CD4-positive, alpha-beta T cell treated with Interleukin-4 for 1 hour (primary cell): Measurements from ENCODE around the gene JAKMIP2.
"Not testable (repeated sequence)": the region's sequence is repeated elsewhere in the genome, so short reads cannot be mapped to it uniquely, and the experiment has no call there.

Source experiments
- DNase-seq, 2 donors: peaks; one replicate each; pipeline ENCODE4 v3.0.0-alpha.2; 2020 to 2022

Gene JAKMIP2

DNA sequence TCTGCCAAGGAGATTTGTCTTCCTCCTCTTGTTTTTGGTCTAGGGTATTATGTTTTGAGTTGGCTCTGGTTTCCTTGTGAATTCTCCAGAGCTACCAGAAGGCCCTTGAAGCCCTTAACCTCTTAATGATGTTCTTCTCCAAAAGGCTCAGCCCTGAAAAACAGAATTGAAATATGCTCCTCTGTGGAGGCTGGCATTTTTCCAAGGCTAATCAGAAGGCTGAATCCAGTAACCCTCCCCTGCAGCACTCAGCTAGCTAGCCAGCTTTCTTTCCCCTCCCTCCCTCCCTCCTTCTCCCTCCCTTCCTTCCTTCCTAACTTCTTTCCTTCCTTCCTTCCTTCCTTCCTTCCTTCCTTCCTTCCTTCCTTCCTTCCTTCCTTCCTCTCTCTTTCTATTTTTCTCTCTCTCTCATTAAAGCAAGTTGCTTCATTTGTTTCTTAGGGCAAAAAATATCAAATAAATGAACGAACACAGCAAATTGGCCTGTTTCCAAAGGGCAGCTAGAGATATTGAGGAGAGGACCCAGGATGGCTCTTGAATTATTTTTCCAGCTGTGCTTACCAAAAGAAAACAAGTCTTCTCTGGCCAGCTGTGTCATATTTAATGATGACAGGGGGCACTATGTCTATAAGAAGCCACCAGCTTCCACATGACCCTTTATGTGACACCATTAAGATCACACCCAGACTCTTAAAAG is 38.7 kb downstream of the JAKMIP2 start:
- no peak for DNase-seq

DNA sequence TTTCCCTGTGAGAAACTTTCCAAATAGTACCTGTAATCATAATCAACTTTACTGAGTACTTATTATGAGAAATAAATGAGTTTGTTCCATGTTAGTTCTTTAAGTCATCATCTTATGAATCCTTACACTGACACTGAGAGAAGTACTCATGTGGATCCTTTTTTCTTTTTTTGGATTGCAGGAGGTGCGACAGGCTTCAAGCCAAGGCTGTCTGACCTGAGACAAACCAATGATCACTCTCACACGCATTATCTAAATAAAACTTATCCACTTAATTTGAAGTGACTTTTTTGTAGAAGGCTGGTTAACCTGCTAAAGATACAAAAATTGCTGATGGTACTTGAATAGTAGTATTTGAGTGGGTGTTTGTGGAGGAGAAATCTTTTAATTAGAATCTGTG is 39.5 kb downstream of the JAKMIP2 start:
- no peak for DNase-seq

DNA sequence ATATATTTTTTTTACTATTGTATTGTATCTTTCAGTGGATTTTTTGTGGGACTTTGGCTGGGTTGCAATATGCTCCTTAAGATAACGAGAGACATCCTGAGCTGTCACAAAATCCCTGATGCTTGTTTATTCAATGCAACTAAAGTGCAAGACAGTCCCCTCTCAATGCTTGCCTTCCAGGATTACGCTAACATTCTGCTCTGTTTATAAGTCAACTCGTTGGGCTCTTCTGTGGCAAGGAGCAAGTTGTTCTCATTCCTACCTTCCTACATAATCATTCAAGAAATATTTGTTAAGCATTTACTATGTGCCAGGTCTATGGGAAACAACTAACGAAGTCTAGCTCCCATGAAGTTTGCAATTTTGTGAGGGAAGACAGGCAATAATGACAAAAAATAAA is 40.4 kb downstream of the JAKMIP2 start:
- DNase-seq, result no peak

DNA sequence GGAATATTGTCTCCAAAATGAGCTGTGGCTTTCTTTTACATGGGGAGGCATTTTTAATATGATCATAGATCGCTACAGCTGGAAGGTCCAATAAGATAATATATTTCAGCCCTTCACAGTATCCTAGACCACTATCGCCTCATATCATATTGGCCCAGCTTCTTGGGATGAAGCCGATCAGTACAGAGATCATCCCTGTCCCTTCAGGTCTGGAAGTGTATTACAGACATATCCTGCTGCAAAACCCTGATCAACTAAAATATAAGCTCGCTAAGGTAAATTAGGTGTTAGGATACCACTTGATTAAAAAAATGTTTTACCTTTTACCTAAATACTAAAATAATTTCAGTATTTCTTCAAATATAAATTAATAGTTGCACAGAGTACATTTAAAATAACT is 41.7 kb downstream of the JAKMIP2 start:
- no peak for DNase-seq

DNA sequence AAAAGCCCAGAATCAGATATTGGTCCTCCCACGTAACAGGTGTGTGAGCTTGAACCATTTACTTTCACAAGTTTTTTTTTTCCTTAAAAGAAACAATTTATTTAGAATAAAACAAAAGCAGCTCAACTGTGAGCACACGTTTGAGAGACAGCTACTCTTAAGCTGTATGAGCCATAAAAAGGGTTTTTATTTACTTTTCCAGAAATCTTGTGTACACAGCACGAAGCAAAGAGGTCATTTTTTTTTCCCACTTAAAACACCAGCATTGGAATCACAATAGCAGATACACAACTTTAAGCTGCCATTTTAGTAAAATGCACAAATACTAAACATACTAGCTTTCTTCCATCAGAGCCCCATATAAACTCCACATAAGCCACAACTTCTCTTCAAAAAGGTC is 44.6 kb downstream of the JAKMIP2 start:
- DNase-seq, result no peak

DNA sequence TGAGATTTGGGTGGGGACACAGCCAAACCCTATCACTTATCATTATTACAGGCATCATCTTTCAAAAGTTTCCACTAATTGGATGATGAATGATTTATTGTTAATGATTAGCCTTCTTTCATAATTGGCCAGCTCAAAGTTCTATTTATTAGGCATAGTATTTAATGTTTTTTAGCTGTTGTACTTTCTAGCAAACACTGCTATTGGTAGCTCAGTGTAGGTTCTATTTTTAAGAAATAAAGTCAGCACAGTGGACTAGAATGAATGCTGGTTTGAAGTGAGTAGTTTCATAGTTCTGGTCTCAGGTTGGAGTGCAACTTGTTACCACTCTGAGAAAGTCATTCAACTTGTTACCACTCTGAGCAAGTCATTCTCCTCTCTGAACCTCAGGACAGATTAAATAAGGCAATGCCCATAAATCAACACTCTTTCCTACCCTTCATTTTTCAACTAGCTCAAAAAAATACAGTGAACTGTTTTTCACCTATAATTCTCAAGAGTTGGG is 46.9 kb downstream of the JAKMIP2 start:
- no peak for DNase-seq

DNA sequence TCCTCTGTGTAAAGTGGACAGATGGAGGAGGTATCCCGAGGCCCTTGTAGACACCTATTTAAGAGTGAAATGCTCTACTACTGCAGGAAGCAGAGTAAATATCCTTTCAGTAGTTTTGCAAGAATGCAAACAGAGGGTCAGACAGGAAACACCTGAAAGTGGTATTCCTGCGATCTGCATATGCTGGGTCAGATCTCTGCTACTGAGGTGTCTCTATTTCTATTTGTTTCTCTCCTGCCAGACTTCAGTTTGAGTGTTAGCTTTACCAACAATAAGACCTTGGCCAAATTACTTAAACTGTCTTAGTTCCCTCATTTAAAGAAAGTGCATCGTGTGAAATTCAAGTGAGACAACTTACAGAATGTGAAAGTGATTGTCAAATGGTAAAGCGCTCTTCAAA is 47.6 kb downstream of the JAKMIP2 start:
- no peak for DNase-seq

DNA sequence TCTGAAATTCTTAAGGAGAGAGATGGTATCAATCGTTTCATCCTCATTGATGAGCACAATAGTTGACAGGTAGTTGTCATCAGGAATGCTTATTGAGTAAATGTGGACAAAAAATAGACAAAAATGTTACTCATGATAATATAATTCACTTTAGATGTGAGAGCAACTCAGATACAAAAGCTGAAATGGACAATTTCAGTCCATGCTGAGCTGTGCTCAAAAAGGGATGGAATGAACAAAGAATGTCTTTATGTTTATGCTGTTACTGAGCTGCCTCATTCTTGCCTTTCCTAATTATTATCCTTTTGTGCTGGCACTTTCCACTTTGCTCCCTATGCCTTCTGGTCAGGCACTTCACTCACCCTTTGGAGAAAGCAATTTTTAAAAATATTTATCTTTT is 49.5 kb downstream of the JAKMIP2 start:
- no peak for DNase-seq

DNA sequence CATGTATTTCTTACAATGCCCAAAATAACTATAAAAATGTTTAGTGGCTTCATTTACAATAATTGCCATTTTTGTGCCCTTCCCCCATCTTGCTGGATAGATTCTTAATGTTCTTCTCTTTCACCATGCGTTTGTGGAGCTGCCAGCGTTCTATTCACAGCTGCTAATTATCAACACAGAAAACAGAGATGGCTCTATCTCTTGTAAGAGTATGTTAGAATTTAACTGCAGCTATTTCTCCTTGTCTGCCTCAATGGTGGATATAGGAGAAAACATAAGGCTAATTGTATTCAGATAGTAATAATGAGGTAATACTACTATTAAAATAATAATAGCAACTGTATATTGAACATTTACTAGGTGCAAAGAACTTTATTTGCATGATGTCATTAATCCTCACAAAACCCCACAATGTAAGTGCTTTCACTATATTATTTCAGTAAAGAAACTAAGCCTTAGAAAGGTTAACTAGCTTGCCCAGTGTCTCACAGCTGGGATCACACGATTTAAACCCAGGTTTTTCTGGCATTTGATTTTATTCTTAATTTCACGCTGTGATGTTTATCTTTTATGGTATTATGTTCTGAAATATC is 50.1 kb downstream of the JAKMIP2 start:
- DNase-seq, result no peak

DNA sequence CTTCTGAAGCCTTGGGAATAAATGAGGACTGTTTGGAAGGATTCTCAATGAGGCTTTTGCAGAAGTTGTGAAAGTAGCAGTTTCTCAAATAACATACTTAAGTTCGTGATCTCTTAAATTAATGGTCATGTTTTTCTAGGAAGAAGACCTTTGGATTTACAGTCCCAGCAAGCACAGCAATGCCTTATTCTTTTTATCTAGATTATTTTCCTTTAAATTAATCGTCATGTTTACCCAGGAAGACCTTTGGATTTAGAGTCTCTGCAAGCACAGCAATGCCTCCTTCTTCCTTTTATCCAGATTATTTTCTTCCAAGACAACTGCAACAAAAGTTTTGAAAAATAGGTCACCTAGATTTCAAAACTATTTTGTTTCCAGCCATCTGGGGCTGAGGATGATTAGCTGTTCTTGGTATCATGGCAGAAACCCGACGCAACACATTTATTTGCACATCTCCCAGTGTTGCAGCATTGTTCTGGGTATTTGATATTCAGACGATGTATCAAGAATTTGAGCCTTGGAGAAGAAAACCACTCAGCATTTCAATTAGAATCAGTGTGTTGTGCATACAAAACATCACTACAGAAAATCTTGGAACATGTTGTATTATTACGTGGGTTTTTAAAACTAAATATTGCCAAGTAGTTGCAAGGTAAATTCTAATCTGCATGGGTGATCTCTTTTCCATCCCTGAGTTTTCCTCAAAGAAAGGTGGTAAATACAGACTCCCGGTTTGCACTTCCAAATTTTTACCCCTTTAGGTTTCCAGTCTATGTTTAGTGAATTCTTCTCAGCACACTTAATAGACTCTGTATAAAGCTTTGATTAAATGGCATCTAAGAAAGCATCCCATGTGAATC is 50.9 kb downstream of the JAKMIP2 start:
- DNase-seq, result no peak

DNA sequence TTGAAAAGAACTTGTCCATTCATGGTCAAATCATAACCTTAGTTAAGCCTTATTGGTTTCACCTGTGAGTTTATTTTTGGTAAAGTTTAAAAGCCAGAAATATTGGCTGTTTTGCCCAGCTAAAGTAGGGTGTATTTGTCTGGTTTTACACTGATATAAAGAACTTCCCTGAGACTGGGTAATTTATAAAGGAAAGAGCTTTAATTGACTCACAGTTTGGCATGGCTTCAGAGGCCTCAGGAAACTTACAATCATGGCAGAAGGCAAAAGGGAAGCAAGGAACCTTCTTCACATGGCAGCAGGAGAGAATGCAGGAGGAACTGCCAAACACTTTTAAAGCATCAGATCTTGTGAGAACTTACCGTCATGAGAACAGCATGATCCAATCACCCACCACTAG is 55.3 kb downstream of the JAKMIP2 start:
- no peak for DNase-seq

DNA sequence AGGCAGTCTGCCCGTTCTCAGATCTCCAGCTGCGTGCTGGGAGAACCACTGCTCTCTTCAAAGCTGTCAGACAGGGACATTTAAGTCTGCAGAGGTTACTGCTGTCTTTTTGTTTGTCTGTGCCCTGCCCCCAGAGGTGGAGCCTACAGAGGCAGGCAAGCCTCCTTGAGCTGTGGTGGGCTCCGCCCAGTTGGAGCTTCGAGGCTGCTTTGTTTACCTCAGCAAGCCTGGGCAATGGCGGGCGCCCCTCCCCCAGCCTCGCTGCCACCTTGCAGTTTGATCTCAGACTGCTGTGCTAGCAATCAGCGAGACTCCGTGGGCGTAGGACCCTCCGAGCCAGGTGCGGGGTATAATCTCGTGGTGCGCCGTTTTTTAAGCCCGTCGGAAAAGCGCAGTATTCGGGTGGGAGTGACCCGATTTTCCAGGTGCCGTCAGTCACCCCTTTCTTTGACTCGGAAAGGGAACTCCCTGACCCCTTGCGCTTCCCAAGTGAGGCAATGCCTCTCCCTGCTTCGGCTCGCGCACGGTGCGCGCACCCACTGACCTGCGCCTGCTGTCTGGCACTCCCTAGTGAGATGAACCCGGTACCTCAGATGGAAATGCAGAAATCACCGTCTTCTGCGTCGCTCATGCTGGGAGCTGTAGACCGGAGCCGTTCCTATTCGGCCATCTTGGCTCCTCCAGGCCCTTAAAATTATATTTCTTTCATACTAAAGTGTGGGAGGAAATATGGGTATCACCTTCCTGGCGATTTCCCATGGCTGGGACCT is 61.2 kb downstream of the JAKMIP2 start:
- DNase-seq, result not testable (repeated sequence)

DNA sequence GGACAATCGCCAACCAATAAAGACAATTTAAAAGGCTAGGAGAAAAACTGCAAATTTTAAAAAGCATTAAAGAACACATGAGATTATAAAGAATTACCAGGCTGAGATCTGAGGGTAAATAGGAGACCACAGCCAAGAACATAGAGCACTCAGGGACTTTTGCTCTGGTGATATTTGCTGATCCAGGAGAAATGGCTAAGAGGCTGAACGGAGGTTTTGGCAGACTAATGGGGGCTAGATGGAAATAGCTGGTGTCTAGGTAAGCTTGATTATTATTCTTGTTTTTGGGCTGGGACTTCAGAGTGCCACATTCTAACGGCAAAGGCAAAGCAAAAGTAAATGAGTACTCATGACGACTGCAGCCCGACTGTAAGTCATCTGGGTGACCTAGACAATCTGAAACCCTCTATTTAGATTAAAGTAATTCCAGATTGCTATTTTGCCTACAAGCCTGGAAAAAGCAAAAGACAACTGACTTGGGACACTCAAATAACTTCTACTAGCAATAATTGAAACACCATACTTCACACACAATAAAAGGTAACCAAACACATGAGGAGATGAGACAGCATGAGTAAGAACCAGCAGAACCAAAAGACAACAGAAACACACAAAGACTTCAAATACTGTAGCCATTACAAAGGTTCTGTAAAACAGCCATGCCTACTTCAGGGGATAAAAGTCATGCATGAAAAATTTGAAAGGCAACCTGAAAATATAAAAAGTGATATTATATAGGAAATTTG is 68.8 kb downstream of the JAKMIP2 start:
- no peak for DNase-seq

DNA sequence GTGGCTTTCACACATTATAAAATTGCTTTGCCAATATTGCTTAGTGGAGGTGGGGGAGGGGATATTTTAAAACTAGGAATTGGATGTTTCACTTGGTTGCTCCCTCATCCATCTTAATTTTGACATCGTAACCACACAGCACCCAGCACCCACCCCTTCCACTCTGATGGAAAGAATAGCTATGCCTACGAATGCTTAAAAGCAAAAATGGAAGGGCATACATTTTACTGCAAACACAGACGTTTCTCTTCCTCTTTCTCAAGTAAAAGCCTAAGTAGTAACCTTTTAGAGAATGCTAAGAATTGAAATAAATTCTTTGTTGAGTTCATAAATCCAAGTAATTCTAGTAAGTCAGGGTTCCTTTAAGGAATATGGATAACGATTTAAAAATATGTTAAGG is 69.9 kb downstream of the JAKMIP2 start:
- no peak for DNase-seq

DNA sequence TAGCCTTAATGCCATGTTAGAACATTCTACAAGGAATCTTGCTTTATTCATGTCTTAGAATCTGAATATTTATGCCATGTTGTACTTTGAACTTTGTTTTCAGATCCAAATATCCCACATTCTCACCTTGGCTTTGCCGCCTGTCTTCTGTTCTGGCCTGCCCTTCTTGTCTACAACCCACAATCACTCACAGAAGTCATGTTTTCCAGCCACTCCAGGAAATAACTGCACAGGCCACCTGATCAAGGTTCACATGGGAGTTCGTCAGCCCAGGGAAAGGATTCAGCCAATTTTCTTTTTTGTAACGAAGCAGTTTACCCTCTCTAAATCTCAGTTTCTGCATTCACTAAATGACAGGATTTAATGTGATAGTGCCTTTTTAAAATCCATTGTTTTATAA is 70.5 kb downstream of the JAKMIP2 start:
- DNase-seq, result no peak

DNA sequence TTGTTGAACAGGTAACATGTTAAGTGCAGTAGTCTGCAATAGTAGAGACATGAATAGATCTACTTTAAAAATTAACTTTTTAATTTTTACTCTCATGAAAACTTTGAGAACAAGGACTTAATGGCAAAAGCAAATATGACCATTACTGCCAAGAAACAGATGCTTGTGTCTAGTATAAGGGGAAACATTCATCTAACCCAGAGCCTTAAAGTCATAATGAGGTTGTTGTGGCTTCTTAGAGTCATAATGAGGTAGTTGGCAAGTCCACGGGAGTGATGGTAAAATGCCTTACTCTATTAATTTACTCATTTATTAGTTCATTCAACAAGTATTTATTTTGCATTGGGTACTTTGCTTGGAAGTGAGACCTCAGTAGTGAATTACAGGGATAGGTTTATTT is 71.5 kb downstream of the JAKMIP2 start:
- DNase-seq, result no peak

DNA sequence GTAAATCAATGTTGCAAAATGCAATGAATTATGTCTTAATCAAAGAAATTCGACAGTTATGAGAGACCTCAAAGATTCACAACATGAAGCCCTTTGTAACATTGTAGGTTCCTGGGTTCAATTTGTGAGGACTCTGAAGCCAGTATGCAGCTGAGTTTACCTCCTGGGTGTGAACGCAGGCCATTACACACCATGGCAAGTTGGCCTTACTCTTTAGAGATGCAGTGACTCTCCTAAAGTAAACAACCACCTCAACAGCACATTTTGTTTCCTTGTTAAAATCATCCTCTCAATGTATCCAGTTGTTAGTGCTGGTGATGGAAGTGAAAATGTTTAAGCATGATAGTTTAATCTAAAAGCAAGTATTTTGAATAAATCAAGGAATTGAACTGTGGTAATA is 73.8 kb downstream of the JAKMIP2 start:
- no peak for DNase-seq

DNA sequence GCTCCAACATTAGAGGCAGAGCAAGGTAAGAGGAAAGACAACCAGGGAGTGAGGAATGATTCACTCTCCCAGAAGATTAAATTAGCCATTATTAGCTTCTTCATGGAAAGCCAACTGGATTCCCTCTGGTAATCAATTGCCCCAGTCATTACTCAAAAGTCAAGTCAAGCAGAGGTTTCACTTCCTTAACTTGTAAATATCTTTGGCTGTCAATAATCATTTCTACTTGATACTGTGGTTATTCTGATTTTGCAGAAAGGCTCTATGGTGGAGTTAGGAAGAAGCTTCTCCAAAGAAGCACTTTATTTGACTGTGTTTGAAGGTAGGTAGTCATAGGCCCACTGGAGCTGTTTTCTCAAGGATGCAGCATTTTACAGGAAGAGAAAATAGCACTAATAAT is 78.0 kb downstream of the JAKMIP2 start:
- no peak for DNase-seq

DNA sequence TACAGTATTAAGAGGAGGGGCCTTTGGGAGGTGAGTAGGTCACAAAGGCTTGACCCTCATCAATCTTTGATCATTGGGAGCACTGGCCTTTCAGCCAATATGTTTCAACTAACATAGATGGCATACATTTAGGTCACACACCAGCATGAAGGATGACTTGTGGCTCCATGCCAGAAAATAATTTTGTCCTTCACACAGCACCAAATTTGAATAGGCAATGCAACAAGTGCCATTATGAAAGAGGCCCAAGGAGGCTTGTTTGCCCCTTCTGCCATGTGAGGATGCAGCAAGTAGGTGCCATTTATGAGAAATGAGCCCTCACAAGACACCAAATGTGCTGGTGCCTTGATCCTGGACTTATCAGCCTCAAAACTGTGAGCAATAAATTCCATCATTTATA is 81.1 kb downstream of the JAKMIP2 start:
- no peak for DNase-seq

DNA sequence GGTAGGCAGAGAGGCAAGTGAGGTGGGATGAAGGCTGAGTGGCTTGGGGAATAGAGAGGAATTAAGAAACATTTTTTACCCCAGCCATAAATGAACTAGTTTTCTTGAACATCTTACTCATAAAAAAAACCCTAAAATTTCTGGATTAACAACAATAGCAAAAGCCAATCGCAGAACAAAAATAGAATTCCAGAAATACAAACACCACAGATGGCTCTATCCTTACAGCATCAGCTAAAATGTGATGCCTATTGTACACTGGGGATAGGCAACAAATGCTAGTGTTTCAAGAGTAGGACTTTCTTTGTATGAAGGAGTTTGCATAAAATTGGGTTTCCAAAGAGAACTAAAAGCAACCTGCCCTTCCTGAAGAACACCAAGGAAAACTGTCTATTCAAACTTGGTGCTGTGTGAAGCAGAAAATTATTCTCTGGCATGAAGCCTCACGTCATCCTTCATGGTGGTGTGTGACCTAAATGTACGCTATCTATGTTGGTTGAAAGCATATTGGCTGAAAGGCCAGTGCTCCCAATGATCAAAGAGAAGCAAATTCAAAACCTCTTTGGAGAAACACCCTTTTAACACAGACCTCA is 82.9 kb downstream of the JAKMIP2 start:
- DNase-seq, result no peak

DNA sequence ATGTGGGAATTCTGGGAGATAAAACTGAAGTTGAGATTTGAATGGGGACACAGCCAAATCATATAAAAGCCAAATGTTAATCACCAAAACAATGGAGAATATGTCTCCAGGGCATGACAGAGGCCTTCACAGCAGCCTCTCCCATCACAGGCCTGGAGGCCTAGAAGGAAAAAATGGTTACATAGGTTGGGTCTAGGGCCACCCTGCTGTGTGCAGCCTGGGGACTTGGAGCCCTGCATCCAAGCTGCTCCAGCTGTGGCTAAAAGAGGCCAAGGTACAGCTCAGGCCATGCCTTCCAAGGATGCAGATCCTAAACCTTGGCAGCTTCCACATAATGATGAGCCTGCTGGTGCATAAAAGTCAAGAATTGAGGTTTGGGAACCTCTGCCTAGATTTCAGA is 85.1 kb downstream of the JAKMIP2 start:
- no peak for DNase-seq

DNA sequence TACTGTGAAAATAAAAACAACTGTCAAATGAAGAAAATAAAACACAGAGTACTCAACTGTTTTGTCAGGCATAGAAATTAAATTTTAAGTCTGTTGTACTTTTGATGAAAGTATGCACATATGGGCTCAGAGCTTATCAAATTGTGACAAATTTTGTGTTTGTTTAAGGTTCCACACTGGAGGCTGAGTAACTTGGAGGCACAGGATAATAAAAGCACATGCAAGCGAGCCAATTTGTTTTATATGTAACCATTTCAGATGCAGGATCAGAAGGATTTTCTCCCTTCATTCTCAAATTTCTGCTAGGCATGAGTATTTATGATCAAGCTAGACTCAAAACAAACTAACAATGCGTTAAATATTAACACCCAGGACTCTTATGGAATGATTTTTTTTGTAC is 87.8 kb downstream of the JAKMIP2 start:
- no peak for DNase-seq
